NCI-H1436 (cell line): ENCODE measurements around the gene FGF22.
A peak's percentile ranks its signal among the peaks of the same experiment; 100 is the strongest.
"Not testable (repeated sequence)": the region's sequence is repeated elsewhere in the genome, so short reads cannot be mapped to it uniquely, and the experiment has no call there.

ENCODE experiments used
- DNase-seq: peaks from one replicate; lab custom pipeline; 2025; lab: John Stamatoyannopoulos, UW

The FGF22 gene

GRCh38 chr19:639253-640160 is at the start of gene FGF22:
Gene FGF22 (plus strand): TSS chr19:639879. CDS start chr19:639926, 47 bp downstream.
- DNase-seq: peak; percentile 93

DNA sequence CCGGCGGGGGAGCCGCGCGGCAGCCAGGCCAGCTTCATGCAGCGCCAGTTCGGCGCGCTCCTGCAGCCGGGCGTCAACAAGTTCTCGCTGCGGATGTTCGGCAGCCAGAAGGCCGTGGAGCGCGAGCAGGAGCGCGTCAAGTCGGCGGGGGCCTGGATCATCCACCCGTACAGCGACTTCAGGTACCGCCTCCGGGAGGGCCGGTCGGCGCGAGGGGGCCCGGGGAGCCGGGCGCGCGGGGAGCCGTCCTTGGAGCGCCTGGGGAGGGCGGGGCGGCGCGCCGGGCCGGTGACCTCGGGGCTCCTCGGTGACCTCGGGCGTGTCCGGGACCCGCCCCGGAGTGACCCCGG is 49.3 kb upstream of the FGF22 start:
- no peak for DNase-seq

DNA sequence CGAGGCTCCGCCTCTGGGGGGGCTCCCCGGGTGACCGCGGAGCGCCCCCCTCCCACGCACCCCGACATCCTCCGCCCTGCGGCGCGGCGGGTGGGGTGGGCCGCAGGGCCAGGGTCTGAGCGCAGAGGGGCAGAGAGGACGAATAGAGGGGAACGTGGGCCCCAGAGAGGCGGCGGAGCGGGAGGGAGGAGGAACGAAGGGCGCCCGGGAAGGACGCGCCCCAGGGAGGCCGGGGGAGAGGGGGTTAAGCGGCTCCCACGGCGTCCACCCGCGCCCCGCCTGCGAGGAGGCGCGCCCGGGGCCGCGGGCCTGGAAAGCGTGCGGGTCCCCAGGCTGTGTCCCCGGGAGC is 49.0 kb upstream of the FGF22 start:
- DNase-seq: no peak

DNA sequence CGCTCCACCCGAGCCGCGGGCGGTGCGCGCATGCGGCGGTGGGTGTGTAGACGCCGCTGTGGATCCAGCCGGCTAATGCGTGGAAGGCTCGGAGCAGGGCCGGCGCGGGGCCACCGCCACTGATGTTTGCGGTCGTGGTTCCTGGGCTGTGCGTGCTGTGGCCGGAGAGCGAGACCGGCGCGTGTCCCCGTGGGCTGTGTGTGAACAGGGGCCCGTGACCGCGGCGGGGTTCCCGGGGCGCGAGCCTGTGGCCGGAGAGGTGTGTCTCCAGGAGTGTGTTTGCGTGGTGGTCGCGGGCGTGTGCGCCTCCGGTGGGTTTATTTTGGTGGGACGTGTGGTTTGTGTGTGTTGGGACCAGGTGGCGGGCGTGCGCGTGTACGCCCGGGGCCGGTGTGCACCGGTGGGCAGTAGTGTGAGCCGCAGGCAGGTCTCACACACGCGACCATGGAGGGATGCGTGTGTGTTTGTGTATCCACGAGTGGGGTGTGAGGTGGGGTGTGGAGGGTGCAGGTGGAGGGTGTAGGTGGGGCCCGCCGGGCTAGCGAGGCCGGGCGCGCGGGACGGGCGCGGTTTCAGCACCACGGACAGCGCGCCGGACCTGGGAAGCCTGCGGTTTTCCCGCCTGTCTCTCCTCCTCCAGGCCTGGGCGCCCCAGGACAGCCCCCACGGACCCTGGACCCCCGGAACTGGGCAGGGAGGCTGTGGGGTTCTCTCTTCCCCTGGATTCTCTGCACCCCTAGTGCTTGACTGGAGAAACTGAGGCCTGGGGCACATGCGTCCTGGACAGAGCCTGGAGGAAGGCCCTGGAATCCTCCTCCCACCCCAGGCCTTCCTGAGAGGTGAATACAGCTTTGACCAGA is 48.4 kb upstream of the FGF22 start:
- DNase-seq: no peak

DNA sequence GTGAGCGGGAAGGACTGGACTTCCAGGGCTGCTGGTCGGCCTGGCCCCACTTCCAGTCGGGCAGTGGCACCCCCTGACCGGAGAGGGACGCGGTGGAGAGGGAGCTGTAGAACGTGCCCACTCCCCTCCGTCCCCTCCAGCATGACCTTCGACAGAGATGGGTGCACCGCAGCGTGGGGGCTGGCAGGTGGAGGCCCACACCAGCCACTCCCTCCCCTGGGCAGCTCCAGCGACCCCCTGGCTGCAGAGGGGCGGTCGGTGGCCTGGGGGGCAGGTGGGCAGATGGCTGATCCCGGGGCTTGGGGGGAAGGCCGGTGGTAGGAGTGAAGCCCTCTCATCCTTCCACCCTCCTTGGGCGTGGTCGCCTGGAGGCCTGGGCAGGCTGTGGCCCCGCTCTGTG is 47.6 kb upstream of the FGF22 start:
- DNase-seq: no peak

DNA sequence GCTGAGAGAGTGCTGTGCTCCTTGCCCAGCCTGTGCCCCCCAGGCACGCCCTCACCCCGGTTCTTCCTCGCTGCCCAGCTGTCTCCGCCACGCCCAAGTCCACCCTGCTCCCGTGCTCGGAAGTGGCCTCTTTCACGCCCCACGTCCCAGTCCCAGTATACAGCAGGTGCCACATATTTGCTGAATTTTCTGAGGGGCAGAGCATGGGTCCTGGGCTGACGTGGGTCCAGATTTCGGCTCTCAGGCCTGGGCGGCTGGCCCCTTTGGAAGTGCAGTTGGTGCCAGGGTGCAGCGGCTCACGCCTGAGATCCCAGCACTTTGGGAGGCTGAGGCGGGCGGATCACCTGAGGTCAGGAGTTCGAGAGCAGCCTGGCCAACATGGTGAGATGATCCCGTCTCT is 46.6 kb upstream of the FGF22 start:
- no peak for DNase-seq

GRCh38 chr19:593505-593904 is 46.2 kb upstream of the FGF22 start:
- DNase-seq: no peak

- no peak for DNase-seq
Observed at GRCh38 chr19:594265-594870, 45.3 kb upstream of the FGF22 start.

- no peak for DNase-seq
Observed at GRCh38 chr19:595326-596262, 44.1 kb upstream of the FGF22 start.

GRCh38 chr19:596263-596655 is 43.4 kb upstream of the FGF22 start:
- DNase-seq: no peak

GRCh38 chr19:597406-598315 is 42.0 kb upstream of the FGF22 start:
- no peak for DNase-seq

DNA sequence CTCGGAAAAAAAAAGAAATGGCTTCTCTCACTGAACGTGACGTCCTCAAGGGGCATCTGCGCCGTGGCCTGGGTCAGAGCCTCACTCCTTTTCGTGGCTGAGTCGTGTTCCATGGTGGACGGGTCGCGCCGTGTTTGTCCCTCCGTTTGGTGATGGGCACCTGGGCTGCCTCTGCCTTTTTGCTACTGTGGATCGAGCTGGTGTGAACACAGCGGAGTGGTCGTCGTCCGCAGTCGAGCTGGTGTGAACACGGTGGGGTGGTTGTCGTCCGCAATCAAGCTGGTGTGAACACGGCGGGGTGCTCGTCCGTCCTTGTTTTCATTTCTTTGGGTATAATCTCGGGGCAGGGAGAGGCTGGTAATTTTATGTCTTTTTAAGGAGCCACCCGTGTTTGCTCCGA is 38.4 kb upstream of the FGF22 start:
- DNase-seq: no peak

- DNase-seq: no peak
Observed at GRCh38 chr19:601790-602189, 37.9 kb upstream of the FGF22 start.

DNA sequence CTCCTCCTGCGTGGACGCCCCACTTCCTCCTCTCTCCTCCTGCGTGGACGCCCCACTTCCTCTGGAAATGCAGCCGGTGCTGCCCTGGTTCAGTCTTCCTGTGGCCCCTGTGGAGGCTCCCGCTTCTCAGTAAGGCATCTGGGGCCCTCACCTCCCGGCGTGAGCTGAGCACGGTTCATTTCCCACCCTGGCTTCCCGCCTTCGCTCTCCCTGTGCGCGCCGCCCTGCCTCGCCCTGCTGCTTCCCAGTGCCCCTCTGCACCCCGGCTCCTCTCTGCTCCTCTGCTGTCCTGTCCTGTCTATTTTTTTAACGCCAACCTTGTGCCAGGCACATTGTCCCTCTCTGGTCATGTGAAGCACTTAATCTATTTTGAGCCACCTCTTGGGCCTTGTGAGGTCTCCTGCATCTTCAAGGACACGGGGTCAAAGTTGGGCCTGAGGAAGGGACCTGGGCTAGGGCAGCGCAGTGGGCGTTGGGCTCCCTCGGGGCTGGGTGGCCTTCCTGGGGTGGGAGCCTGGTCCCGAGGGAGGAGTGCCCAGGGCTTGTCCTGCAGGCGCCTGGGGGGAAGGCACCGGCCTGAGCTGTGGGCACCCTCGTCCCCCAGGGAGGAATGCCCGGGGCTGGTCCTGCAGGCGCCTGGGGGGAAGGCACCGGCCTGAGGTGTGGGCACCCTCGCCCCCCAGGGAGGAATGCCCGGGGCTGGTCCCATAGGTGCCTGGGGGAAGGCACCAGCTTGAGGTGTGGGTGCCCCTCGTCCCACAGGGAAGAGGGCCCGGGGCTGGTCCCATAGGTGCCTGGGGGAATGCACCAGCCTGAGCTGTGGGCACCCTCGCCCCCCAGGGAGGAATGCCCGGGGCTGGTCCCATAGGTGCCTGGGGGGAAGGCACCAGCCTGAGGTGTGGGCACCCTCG is 37.0 kb upstream of the FGF22 start:
- DNase-seq: no peak

GRCh38 chr19:603302-603639 is 36.4 kb upstream of the FGF22 start:
- DNase-seq: not testable (repeated sequence)

GRCh38 chr19:603779-604178 is 35.9 kb upstream of the FGF22 start:
- not testable (repeated sequence) for DNase-seq

- no peak for DNase-seq
Observed at GRCh38 chr19:604355-604754, 35.3 kb upstream of the FGF22 start.

GRCh38 chr19:605061-605971 is 34.4 kb upstream of the FGF22 start:
- not testable (repeated sequence) for DNase-seq
